Upper lobe of left lung (tissue), 6 donors: ENCODE results near the gene CDK10. TPM values are rescaled to one million over a fixed set of nuclear protein-coding genes. Genes with fewer than 3 reads are reported as not detected.

Experiments used
- ATAC-seq, 2 donors: fragments of 200-7000 bp; cut with Tn5 transposase; one replicate each; pipeline ENCODE4 v1.9.1; 2022; ENCODE audit warnings: mild to moderate bottlenecking in 2 of 2, moderate library complexity in 2 of 2; ENCODE audit not compliant: low FRiP score in 2 of 2
- DNase-seq, 2 donors: peaks; one replicate each; pipeline ENCODE4 v3.0.0-alpha.2; 2019 to 2020
- H3K27ac ChIP-seq, 4 donors: fragments of 200-600 bp; sonication (generic); one replicate each; pipeline ENCODE4 v1.5.1; 2016 to 2019
- H3K27me3 ChIP-seq, 4 donors: fragments of 200-600 bp; sonication (generic); one replicate each; pipeline ENCODE4 v1.5.1; 2017 to 2019
- H3K36me3 ChIP-seq, 4 donors: fragments of 200-600 bp; sonication (generic); one replicate each; pipeline ENCODE4 v1.5.1; 2016 to 2019
- H3K4me1 ChIP-seq, 4 donors: fragments of 200-600 bp; sonication (generic); one replicate each; pipeline ENCODE4 v1.5.1; 2018 to 2019
- H3K4me3 ChIP-seq, 4 donors: fragments of 200-600 bp; sonication (generic); one replicate each; pipeline ENCODE4 v1.5.1; 2017 to 2019; ENCODE audit warnings: mild to moderate bottlenecking in 2 of 4, moderate library complexity in 1 of 4
- H3K9me3 ChIP-seq, 4 donors: fragments of 200-600 bp; sonication (generic); one replicate each; pipeline ENCODE4 v1.5.1; 2018 to 2019
- EP300 ChIP-seq, 4 donors: sonication (generic); formaldehyde crosslinking; IDR thresholded peaks; one replicate each; pipeline ENCODE4 v1.5.1; 2017; ENCODE audit warnings: antibody characterized with exemption in 4 of 4, control low read depth in 2 of 4
- POLR2A ChIP-seq, 4 donors: fragments of 450-650 bp; IDR thresholded peaks; one replicate each; pipeline ENCODE4 v1.5.1; 2016 to 2017; ENCODE audit warnings: antibody characterized with exemption in 4 of 4, mild to moderate bottlenecking in 2 of 4
- POLR2AphosphoS5 ChIP-seq, 2 donors: sonication (generic); formaldehyde crosslinking; IDR thresholded peaks; one replicate each; pipeline ENCODE4 v1.5.1; 2017; ENCODE audit warnings: antibody characterized with exemption in 2 of 2
- WGBS, 2 donors: methylation state at CpG; one replicate each; pipeline ENCODE4 v1.1.5; 2017 to 2018; 5-methylcytosine and 5-hydroxymethylcytosine counted together
- total RNA-seq, 6 donors: library from RNA; depleted of rRNA in 4 of 6; stranded (reverse); fragments of >200 nt in 4 of 6; gene quantifications; one replicate each; pipeline versions ENCODE4 v1.1.0 to v1.2.1, GENCODE V29; 2016 to 2021
- TF ChIP-seq, protein P1 (sequence below), 6 experiments: fragments of 450-650 bp in 4 of 6; fragments of 200-600 bp in 2 of 6; sonication (generic) in 2 of 6; IDR thresholded peaks; one replicate each; pipeline ENCODE4 v1.5.1; 2016 to 2019; ENCODE audit warnings: antibody characterized with exemption in 6 of 6
- donor health status: DM: no; HTN: no; CAD: no; lungs with moderate emphysema.
- donor health status: DM: no; HTN: yes; CAD: no; lungs with severe emphysema.

The CDK10 gene
- total RNA-seq, 6 donors from 2014 or later = 38.4 to 197 (median 85.3) TPM

DNA sequence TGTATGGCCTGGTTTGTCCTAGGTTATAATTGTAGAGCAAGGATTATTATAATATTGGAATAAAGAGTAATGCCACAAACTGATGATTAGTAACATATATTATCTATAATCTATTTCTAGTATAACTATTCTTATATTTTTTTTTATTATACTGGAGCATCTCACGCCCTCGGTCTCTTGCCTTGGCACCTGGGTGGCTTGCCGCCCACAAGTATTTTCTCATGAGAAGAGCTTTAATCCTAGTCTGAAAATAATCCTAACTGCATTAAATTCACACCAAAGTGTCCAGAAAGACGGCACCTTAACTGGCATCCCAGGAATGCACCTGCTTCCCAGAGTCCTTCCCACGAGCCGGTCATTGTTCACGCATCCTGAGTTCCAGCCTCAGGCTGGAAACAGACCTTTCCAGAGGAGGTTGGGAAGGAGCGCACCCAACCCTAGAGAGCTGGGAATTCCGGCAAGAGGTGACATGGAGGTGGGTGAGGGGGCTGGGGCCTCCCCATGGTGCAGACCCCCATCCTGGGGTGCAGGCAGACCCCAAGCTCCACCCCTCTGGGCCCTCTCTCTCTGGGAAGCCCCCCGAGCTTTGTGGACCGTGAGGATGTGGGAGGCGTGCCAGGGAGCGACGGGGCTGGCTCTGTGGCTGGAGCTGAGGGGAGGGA lies 44.9 kb upstream of the CDK10 start:
- DNase-seq (no peak), ATAC-seq (no peak)
- Histone ChIP-seq H3K27ac (no peak overlapping the region), H3K4me1 (peaks cover 12 to 21% (median 14%) of the 10 kb centered on the region in 4 donors), H3K4me3 (peak overlapping the region in 2 of 4 donors; percentile 39 to 41), H3K9me3 (no peaks in the 10 kb centered on the region), H3K36me3 (peaks cover 16 to 25% (median 23%) of the 10 kb centered on the region in 4 donors), H3K27me3 (no peaks in the 10 kb centered on the region)
- WGBS, 2 donors = 41 to 44% methylated on average over 13 to 14 of the region's 14 CpGs
- TF ChIP-seq, protein P1, sequence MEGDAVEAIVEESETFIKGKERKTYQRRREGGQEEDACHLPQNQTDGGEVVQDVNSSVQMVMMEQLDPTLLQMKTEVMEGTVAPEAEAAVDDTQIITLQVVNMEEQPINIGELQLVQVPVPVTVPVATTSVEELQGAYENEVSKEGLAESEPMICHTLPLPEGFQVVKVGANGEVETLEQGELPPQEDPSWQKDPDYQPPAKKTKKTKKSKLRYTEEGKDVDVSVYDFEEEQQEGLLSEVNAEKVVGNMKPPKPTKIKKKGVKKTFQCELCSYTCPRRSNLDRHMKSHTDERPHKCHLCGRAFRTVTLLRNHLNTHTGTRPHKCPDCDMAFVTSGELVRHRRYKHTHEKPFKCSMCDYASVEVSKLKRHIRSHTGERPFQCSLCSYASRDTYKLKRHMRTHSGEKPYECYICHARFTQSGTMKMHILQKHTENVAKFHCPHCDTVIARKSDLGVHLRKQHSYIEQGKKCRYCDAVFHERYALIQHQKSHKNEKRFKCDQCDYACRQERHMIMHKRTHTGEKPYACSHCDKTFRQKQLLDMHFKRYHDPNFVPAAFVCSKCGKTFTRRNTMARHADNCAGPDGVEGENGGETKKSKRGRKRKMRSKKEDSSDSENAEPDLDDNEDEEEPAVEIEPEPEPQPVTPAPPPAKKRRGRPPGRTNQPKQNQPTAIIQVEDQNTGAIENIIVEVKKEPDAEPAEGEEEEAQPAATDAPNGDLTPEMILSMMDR (IDR thresholded peaks at IDR 0.05) = no peak
- TF ChIP-seq EP300 (IDR thresholded peaks at IDR 0.05) (no peak), POLR2A (IDR thresholded peaks at IDR 0.05) (no peak), POLR2AphosphoS5 (IDR thresholded peaks at IDR 0.05) (no peak)

DNA sequence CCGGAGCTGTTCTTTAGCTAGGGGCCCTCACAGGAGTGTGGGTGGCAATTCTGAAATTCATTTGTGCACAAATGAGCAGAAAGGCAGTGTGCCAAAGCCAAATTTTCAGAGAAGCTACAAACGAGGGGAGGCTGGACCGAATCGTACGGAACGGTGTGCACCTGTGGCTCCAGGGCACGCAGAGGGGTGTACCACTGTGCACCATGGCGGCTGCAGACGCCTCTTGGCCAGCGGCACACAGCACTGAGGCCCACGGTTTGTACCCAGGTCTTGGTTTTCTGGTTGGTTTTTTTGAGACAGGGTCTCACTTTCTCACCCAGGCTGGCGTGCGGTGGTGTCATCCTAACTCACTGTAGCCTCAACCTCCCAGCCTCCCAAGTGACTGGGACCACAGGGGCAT lies 43.9 kb upstream of the CDK10 start:
- no peaks in the 10 kb centered on the region for H3K9me3 ChIP-seq
- H3K27me3 ChIP-seq = no peaks in the 10 kb centered on the region
- H3K27ac ChIP-seq = no peak overlapping the region
- TF ChIP-seq POLR2A (IDR thresholded peaks at IDR 0.05) (no peak), POLR2AphosphoS5 (IDR thresholded peaks at IDR 0.05) (no peak), EP300 (IDR thresholded peaks at IDR 0.05) (no peak)
- TF ChIP-seq, protein P1 (IDR thresholded peaks at IDR 0.05) = no peak
- DNase-seq (no peak), ATAC-seq (no peak)
- H3K4me3 ChIP-seq = no peak overlapping the region
- WGBS, 2 donors = 79 to 82% methylated on average over 13 of the region's 13 CpGs
- H3K36me3 ChIP-seq = peaks cover 16 to 34% (median 31%) of the 10 kb centered on the region in 4 donors
- peaks cover 12 to 21% (median 14%) of the 10 kb centered on the region in 4 donors for H3K4me1 ChIP-seq

DNA sequence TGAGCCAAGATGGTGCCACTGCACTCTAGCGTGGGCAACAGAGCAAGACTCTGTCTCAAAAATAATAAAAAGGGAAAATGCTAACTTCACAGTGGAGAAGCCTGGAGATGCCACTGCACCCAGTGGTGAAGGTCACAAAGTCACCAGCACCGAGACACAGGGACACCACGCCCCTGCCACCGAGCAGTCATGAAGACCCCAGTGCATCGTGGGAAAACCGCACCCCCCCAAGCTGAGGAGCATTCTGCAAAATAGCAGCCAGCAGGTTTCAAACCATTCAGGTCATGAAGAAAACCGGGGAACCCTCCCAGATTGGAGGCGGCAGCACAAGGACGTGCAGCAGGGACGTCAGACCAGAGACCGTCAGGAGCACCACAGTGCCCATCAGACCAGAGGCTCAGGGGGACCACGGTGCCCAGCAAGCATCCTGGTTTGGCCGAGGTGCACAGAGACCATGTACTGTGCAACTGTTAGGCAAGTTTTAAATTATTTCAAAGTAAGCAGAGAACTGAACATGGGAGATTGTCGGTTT lies 42.7 kb upstream of the CDK10 start:
- no peaks in the 10 kb centered on the region for H3K27me3 ChIP-seq
- H3K9me3 ChIP-seq = no peaks in the 10 kb centered on the region
- TF ChIP-seq, protein P1 (IDR thresholded peaks at IDR 0.05) = no peak
- no peak for TF ChIP-seq POLR2A (IDR thresholded peaks at IDR 0.05)
- TF ChIP-seq EP300 (IDR thresholded peaks at IDR 0.05) = no peak
- TF ChIP-seq POLR2AphosphoS5 (IDR thresholded peaks at IDR 0.05) = no peak
- peaks cover 12 to 21% (median 14%) of the 10 kb centered on the region in 4 donors for H3K4me1 ChIP-seq
- no peak for DNase-seq
- H3K4me3 ChIP-seq = no peak overlapping the region
- H3K36me3 ChIP-seq = peaks cover 16 to 40% (median 34%) of the 10 kb centered on the region in 4 donors
- ATAC-seq = no peak
- 81 to 88% methylated on average over 13 to 14 of the region's 14 CpGs for WGBS, 2 donors
- H3K27ac ChIP-seq = no peak overlapping the region

DNA sequence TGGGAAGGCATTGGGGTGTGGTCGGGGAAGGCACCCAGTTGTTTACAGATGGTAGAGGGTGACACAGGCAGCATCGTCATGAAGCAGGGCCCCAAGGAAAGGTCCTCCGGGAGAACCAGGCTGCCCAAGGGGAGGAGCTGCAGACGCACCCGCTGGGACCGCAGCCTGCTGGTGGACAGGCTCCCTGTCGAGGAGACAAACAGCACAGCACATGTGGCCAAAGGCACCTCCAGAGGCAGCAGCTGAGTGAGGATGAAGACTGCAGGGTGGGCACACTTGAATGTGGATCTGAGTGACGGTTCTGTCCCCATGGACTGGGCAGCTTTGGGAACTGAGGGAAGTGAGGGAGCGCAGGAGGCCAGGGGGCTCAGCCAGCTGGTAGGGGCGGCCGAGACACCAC lies 41.4 kb upstream of the CDK10 start:
- no peak for ATAC-seq
- Histone ChIP-seq H3K9me3 (no peaks in the 10 kb centered on the region), H3K4me1 (peaks cover 12 to 20% (median 14%) of the 10 kb centered on the region in 4 donors), H3K4me3 (no peak overlapping the region), H3K36me3 (peaks cover 16 to 53% (median 43%) of the 10 kb centered on the region in 4 donors), H3K27me3 (no peaks in the 10 kb centered on the region), H3K27ac (no peak overlapping the region)
- TF ChIP-seq, protein P1 (IDR thresholded peaks at IDR 0.05) = no peak
- TF ChIP-seq POLR2AphosphoS5 (IDR thresholded peaks at IDR 0.05) (no peak), EP300 (IDR thresholded peaks at IDR 0.05) (no peak), POLR2A (IDR thresholded peaks at IDR 0.05) (no peak)
- DNase-seq = no peak
- WGBS, 2 donors = 91 to 93% methylated on average over 10 to 11 of the region's 11 CpGs
